ENCODE data around the gene GMEB1. TPM values are rescaled to one million over a fixed set of nuclear protein-coding genes. Genes with fewer than 3 reads are reported as not detected.
"Not testable (repeated sequence)": the region's sequence is repeated elsewhere in the genome, so short reads cannot be mapped to it uniquely, and the experiment has no call there.

GMEB1 gene
- total RNA-seq, 1 experiment from 2014 or later = 13.3 TPM

DNA sequence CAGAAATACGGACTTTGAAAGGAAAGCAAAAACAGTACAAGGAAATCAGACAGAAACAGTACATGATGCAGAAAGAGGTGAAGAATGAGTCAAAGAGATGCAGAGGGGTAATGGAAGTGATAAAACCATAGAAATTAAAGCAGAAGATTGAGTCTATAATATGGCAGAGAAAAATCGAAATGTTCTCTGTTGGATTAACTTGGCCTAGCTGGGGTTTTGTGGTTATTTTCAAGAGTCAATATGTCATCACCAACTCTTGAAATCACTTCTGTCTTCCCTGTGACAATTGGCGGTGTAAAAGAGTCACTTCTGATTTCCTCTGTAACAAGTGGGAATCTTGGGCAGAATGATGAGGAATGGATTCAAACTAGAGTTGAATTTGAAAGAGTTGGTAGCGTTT is 75.6 kb downstream of the GMEB1 start:
- intact Hi-C loops (cut with micrococcal nuclease) = no loop called here
- CTCF ChIA-PET = no interaction called here
- Mint-ChIP-seq H3K27me3 (ENCODE audit: insufficient read depth, unreplicated experiment) (no peaks in the 10 kb centered on the region), H3K36me3 (ENCODE audit: insufficient read depth, unreplicated experiment) (peaks cover 94% of the 10 kb centered on the region), H3K9me3 (ENCODE audit: unreplicated experiment) (no peaks in the 10 kb centered on the region), H3K27ac (ENCODE audit: low read depth, unreplicated experiment) (peak overlapping the region; percentile 3), H3K4me3 (ENCODE audit: unreplicated experiment) (no peak overlapping the region), H3K4me1 (ENCODE audit: insufficient read depth, unreplicated experiment) (peaks cover 30% of the 10 kb centered on the region)
- POLR2A ChIA-PET = interaction anchor here (1.7 kb wide), 1 partner anchor 96 kb away, joined by 4 read pairs; the partner anchor contains the start of gene RNU11
- BruUV-seq (replicated peaks) = no TSS peak
- TF ChIP-seq, protein P1, sequence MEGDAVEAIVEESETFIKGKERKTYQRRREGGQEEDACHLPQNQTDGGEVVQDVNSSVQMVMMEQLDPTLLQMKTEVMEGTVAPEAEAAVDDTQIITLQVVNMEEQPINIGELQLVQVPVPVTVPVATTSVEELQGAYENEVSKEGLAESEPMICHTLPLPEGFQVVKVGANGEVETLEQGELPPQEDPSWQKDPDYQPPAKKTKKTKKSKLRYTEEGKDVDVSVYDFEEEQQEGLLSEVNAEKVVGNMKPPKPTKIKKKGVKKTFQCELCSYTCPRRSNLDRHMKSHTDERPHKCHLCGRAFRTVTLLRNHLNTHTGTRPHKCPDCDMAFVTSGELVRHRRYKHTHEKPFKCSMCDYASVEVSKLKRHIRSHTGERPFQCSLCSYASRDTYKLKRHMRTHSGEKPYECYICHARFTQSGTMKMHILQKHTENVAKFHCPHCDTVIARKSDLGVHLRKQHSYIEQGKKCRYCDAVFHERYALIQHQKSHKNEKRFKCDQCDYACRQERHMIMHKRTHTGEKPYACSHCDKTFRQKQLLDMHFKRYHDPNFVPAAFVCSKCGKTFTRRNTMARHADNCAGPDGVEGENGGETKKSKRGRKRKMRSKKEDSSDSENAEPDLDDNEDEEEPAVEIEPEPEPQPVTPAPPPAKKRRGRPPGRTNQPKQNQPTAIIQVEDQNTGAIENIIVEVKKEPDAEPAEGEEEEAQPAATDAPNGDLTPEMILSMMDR (IDR thresholded peaks at IDR 0.05; ENCODE audit: unreplicated experiment) = no peak
- DNase-seq (ENCODE audit: unreplicated experiment) = no peak

DNA sequence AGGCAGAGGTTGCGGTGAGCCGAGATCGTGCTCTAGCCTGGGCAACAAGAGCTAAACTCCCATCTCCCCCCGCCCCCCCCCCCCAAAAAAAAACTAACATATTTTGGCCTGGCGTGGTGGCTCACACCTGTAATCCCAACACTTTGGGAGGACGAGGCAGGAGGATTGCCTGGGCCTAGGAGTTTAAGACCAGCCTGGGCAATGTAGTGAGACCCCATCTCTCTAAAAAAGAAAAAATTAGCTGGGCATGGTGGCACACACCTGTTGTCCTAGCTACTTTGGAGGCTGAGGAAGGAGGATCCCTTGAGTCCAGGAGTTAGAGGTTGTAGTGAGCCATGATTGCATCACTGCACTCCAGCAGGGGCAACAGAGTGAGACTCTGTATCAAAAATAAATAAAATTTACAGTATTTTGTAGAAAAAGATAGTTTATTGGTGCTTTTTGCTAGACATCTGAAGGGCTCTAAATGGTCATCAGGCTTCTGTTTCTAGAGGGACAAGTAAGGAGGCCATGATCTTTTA is 77.1 kb downstream of the GMEB1 start:
- H3K27me3 Mint-ChIP-seq (ENCODE audit: insufficient read depth, unreplicated experiment) = no peaks in the 10 kb centered on the region
- BruUV-seq (replicated peaks) = no TSS peak
- intact Hi-C loops (cut with micrococcal nuclease) = no loop called here
- TF ChIP-seq, protein P1 (IDR thresholded peaks at IDR 0.05; ENCODE audit: unreplicated experiment) = no peak
- ChIA-PET CTCF (interaction anchor here (0.6 kb wide), 1 partner anchor 152 kb away, joined by 3 read pairs; no protein-coding TSS in a partner anchor), POLR2A (interaction anchor here (0.6 to 0.7 kb wide), 2 partner anchors 9 to 17 kb away, joined by 3 to 4 read pairs; partner anchors contain the start of gene YTHDF2)
- peaks cover 36% of the 10 kb centered on the region for H3K4me1 Mint-ChIP-seq (ENCODE audit: insufficient read depth, unreplicated experiment)
- peak overlapping the region; percentile 20 for H3K4me3 Mint-ChIP-seq (ENCODE audit: unreplicated experiment)
- no peak for DNase-seq (ENCODE audit: unreplicated experiment)
- no peaks in the 10 kb centered on the region for H3K9me3 Mint-ChIP-seq (ENCODE audit: unreplicated experiment)
- no peak overlapping the region for H3K27ac Mint-ChIP-seq (ENCODE audit: low read depth, unreplicated experiment)
- peaks cover 94% of the 10 kb centered on the region for H3K36me3 Mint-ChIP-seq (ENCODE audit: insufficient read depth, unreplicated experiment)

DNA sequence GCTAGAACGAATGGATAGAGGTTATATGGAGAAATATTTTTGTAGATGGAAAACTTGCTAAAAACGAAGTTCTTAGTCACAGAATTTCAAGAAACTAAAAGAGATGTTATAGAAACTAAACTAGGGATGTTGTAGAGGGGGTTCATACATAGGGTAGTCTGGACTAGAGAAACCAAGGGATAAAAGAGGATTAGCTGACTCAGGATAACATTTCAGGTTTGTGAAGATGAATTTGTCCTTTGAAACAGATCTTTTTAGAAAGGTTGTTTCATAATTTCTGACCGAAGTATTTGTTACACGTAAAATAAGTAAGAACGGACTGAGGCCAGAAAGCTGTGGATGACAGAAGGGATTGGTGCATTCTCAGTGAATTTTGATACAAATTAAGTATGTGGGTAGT is 81.7 kb downstream of the GMEB1 start:
- Mint-ChIP-seq H3K9me3 (ENCODE audit: unreplicated experiment) (no peaks in the 10 kb centered on the region), H3K27ac (ENCODE audit: low read depth, unreplicated experiment) (peak overlapping the region; percentile 21), H3K36me3 (ENCODE audit: insufficient read depth, unreplicated experiment) (peaks cover 57% of the 10 kb centered on the region), H3K4me3 (ENCODE audit: unreplicated experiment) (peak overlapping the region; percentile 19), H3K27me3 (ENCODE audit: insufficient read depth, unreplicated experiment) (no peaks in the 10 kb centered on the region), H3K4me1 (ENCODE audit: insufficient read depth, unreplicated experiment) (peaks cover 34% of the 10 kb centered on the region)
- TF ChIP-seq, protein P1 (IDR thresholded peaks at IDR 0.05; ENCODE audit: unreplicated experiment) = no peak
- no TSS peak for BruUV-seq (replicated peaks)
- POLR2A ChIA-PET = interaction anchor here (0.6 to 3.9 kb wide), 6 partner anchors 11 to 513 kb away, joined by 3 to 22 read pairs (median 11); partner anchors contain the start of genes GMEB1, TAF12 and YTHDF2
- CTCF ChIA-PET = no interaction called here
- intact Hi-C loops (cut with micrococcal nuclease) = no loop called here
- DNase-seq (ENCODE audit: unreplicated experiment) = no peak

DNA sequence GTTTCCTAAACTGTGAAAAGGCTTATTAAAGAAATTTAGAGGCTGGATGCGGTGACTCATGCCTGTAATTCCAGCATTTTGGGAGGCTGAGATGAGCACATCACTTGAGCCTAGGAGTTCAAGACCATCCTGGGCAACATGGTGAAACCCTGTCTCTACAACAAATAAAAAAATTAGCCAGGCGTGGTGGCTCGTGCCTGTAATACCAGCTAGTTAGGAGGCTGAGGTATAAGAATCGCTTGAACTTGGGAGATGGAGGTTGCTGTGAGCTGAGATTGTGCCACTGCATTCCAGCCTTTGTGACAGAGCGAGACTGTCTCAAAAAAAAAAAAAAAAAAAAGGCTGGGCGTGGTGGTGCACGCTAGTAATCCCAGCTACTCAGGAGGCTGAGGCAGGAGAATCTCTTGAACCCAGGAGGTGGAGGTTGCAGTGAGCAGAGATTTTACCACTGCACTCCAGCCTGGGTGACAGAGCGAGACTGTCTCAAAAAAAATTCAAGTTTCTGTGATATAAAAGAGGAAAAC is 82.2 kb downstream of the GMEB1 start:
- Mint-ChIP-seq H3K36me3 (ENCODE audit: insufficient read depth, unreplicated experiment) (peaks cover 52% of the 10 kb centered on the region), H3K4me1 (ENCODE audit: insufficient read depth, unreplicated experiment) (peaks cover 34% of the 10 kb centered on the region)
- H3K4me3 Mint-ChIP-seq (ENCODE audit: unreplicated experiment); H3K27ac Mint-ChIP-seq (ENCODE audit: low read depth, unreplicated experiment); H3K27me3 Mint-ChIP-seq (ENCODE audit: insufficient read depth, unreplicated experiment); BruUV-seq (replicated peaks); intact Hi-C loops (cut with micrococcal nuclease); H3K9me3 Mint-ChIP-seq (ENCODE audit: unreplicated experiment): not testable (repeated sequence)
- POLR2A ChIA-PET = interaction anchor here (0.7 to 3.9 kb wide), 6 partner anchors 11 to 108 kb away, joined by 3 to 22 read pairs (median 11); partner anchors contain the start of genes GMEB1, RNU11, TAF12 and YTHDF2
- CTCF ChIA-PET = interaction anchor here (0.6 kb wide), 1 partner anchor 108 kb away, joined by 3 read pairs; no protein-coding TSS in a partner anchor
- DNase-seq (ENCODE audit: unreplicated experiment) = peak; percentile 37

Data from MCF 10A (cell line).